Esophagus muscularis mucosa (tissue), 4 donors: ENCODE data around the gene FRG2B. TPM values are rescaled to one million over a fixed set of nuclear protein-coding genes. Genes with fewer than 3 reads are reported as not detected.
"Not testable (repeated sequence)": the region's sequence is repeated elsewhere in the genome, so short reads cannot be mapped to it uniquely, and the experiment has no call there.

ENCODE experiments used
- DNase-seq: peaks from one replicate; pipeline ENCODE4 v3.0.0-alpha.2; 2017; ENCODE audit errors: extremely low spot score
- H3K27ac ChIP-seq, 4 donors: fragments of 200-600 bp; sonication (generic); replicated peaks in 1 of 4; 1 replicate in 3 of 4; 2 replicates in 1 of 4; pipeline ENCODE4 v1.5.1; 2016 to 2019; ENCODE audit warnings: mild to moderate bottlenecking in 1 of 4
- H3K27me3 ChIP-seq, 4 donors: fragments of 200-600 bp; sonication (generic); one replicate each; pipeline versions ENCODE4 v1.5.1 to v1.6.0; 2016 to 2019
- H3K36me3 ChIP-seq, 4 donors: fragments of 200-600 bp; sonication (generic); one replicate each; pipeline ENCODE4 v1.5.1; 2016 to 2019
- H3K4me1 ChIP-seq, 4 donors: fragments of 200-600 bp; sonication (generic); one replicate each; pipeline ENCODE4 v1.5.1; 2016 to 2019
- H3K4me3 ChIP-seq, 4 donors: fragments of 200-600 bp; sonication (generic); 1 replicate in 2 of 4; 2 replicates in 2 of 4; pipeline ENCODE4 v1.5.1; 2016 to 2019; ENCODE audit warnings: mild to moderate bottlenecking in 4 of 4, moderate library complexity in 1 of 4
- H3K9me3 ChIP-seq, 4 donors: fragments of 200-600 bp; sonication (generic); 1 replicate in 3 of 4; 2 replicates in 1 of 4; pipeline ENCODE4 v1.5.1; 2016 to 2019
- CTCF ChIP-seq, 3 experiments: fragments of 200-600 bp in 2 of 3; fragments of 450-650 bp in 1 of 3; sonication (generic) in 2 of 3; IDR thresholded peaks; one replicate each; pipeline ENCODE4 v1.5.1; 2017 to 2019; ENCODE audit warnings: antibody characterized with exemption in 3 of 3, mild to moderate bottlenecking in 2 of 3, moderate library complexity in 1 of 3
- EP300 ChIP-seq: sonication (generic); formaldehyde crosslinking; IDR thresholded peaks from one replicate; pipeline ENCODE4 v1.6.1; 2017; ENCODE audit warnings: antibody characterized with exemption
- POLR2A ChIP-seq: fragments of 450-650 bp; IDR thresholded peaks from one replicate; pipeline ENCODE4 v1.6.1; 2017; ENCODE audit warnings: antibody characterized with exemption, moderate library complexity, mild to moderate bottlenecking, low read depth
- POLR2AphosphoS5 ChIP-seq, 2 donors: sonication (generic); formaldehyde crosslinking; IDR thresholded peaks; one replicate each; pipeline ENCODE4 v1.6.1; 2017; ENCODE audit warnings: antibody characterized with exemption in 2 of 2
- WGBS: methylation state at CpG from one replicate; pipeline ENCODE4 v1.1.5; 2018; 5-methylcytosine and 5-hydroxymethylcytosine counted together
- intact Hi-C: fragments of 100-400 bp; cut with DNase I; formaldehyde crosslinking; loops from one replicate; pipeline ENCODE4 v1.15.1; 2023
- total RNA-seq, 4 donors: library from RNA; depleted of rRNA; stranded (reverse); fragments of >200 nt; gene quantifications; one replicate each; pipeline versions ENCODE4 v1.1.0 to v1.2.1, GENCODE V29; 2016

Gene FRG2B
- total RNA-seq, 4 donors from 2014 or later, result not detected

- H3K4me3 ChIP-seq, H3K4me1 ChIP-seq, H3K27ac ChIP-seq, H3K36me3 ChIP-seq, H3K9me3 ChIP-seq, DNase-seq, intact Hi-C loops: not testable (repeated sequence)
- WGBS, result 39% methylated on average over 15 of the region's 31 CpGs
- H3K27me3 ChIP-seq, result peaks cover 0 to 47% (median 4%) of the 10 kb centered on the region in 4 donors
Measured at GRCh38 chr10:133622544-133622943, 4.1 kb downstream of the FRG2B start.

DNA sequence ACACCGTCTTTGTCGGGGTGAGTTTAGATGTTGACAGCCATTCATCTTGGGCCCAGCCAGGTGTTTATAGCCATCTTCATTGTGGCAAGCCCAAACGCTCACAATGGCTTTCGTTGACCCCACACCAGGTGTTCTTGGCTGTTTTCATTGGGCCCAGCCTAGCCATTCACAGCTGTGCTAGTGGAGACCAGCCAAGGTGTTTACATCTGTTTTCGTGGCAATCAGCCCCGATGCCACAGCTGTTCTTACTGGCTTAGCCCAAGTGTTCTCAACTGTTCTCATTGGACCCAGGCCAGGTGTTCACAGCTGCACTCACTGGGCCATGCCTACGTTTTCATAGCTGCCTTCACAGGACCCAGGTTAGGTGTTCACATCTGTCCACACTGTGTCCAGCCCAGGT is 7.7 kb downstream of the FRG2B start:
- no peak for DNase-seq
- WGBS, result 80% methylated on average over 7 of the region's 7 CpGs
- TF ChIP-seq POLR2AphosphoS5 (IDR thresholded peaks at IDR 0.05) (no peak), EP300 (no peak), POLR2A (no peak), CTCF (IDR thresholded peaks at IDR 0.05) (no peak)
- no peak overlapping the region for H3K4me3 ChIP-seq
- H3K36me3 ChIP-seq, result no peaks in the 10 kb centered on the region
- peaks cover 0 to 44% (median 4%) of the 10 kb centered on the region in 4 donors for H3K27me3 ChIP-seq
- intact Hi-C loops, result no loop called here
- H3K9me3 ChIP-seq, result no peaks in the 10 kb centered on the region
- H3K27ac ChIP-seq, result no peak overlapping the region
- H3K4me1 ChIP-seq, result no peaks in the 10 kb centered on the region

GRCh38 chr10:133617196-133617595 is 9.4 kb downstream of the FRG2B start:
- H3K4me3 ChIP-seq, result no peak overlapping the region
- no peaks in the 10 kb centered on the region for H3K36me3 ChIP-seq
- H3K9me3 ChIP-seq, result peaks cover 0 to 5% (median 0%) of the 10 kb centered on the region in 4 donors
- 66% methylated on average over 7 of the region's 7 CpGs for WGBS
- intact Hi-C loops, result no loop called here
- peaks cover 0 to 38% (median 4%) of the 10 kb centered on the region in 4 donors for H3K27me3 ChIP-seq
- no peak overlapping the region for H3K27ac ChIP-seq
- no peak for DNase-seq
- H3K4me1 ChIP-seq, result no peaks in the 10 kb centered on the region
- TF ChIP-seq CTCF (IDR thresholded peaks at IDR 0.05) (no peak), POLR2AphosphoS5 (IDR thresholded peaks at IDR 0.05) (no peak), EP300 (no peak), POLR2A (no peak)

GRCh38 chr10:133616371-133617130 is 10.0 kb downstream of the FRG2B start:
- H3K27me3 ChIP-seq, result peaks cover 0 to 31% (median 2%) of the 10 kb centered on the region in 4 donors
- no peaks in the 10 kb centered on the region for H3K36me3 ChIP-seq
- no peak overlapping the region for H3K4me3 ChIP-seq
- peak; percentile 90 for DNase-seq
- H3K27ac ChIP-seq, result no peak overlapping the region
- TF ChIP-seq POLR2AphosphoS5 (IDR thresholded peaks at IDR 0.05) (peak in 1 of 2 donors; percentile 58), EP300 (no peak)
- peaks cover 0 to 8% (median 0%) of the 10 kb centered on the region in 4 donors for H3K9me3 ChIP-seq
- H3K4me1 ChIP-seq, result no peaks in the 10 kb centered on the region
- WGBS, result 78% methylated on average over 4 of the region's 8 CpGs
- intact Hi-C loops, result no loop called here

DNA sequence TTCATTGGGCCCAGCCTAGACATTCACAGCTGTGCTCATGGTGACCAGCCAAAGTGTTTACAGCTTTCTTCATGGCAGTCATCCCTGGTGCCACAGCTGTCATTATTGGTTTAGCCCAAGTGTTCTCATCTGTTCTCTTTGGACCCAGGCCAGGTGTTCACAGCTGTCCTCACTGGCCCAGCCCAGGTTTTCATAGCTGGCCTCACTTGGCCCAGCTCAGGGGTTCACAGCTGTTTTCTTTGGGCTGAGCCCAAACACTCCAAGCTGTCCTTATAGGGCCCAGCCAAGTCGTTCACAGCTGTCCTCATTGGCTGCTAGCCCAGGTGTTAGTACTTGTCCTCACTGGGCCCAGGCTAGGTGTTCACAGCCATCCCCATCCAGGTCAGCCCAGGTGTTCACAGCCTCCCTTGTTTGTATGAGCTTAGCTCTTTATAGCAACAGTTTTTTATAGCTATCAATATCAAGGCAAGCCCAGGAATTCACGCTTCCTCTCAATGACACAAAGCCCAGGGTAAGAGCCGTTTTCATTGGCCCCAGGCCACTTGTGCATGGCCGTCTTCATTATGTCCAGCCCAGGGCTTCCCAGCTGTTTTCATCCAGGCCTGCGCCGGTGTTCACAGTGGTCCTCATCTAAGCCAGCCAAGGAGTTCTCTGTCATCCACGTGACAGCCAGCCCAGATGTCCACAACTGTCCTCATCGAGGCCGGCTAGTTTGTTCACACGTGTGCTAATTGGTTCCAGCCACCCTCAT is 11.6 kb downstream of the FRG2B start:
- intact Hi-C loops, result no loop called here
- peak; percentile 90 for DNase-seq
- peaks cover 0 to 8% (median 0%) of the 10 kb centered on the region in 4 donors for H3K9me3 ChIP-seq
- H3K4me3 ChIP-seq, result no peak overlapping the region
- peak in 1 of 2 donors; percentile 50 for TF ChIP-seq POLR2AphosphoS5 (IDR thresholded peaks at IDR 0.05)
- TF ChIP-seq EP300, result no peak
- no peaks in the 10 kb centered on the region for H3K36me3 ChIP-seq
- H3K27me3 ChIP-seq, result peaks cover 0 to 27% (median 0%) of the 10 kb centered on the region in 4 donors
- H3K27ac ChIP-seq, result no peak overlapping the region
- 85% methylated on average over 10 of the region's 10 CpGs for WGBS
- no peaks in the 10 kb centered on the region for H3K4me1 ChIP-seq

- intact Hi-C loops, result no loop called here
- no peak overlapping the region for H3K27ac ChIP-seq
- WGBS, result 69% methylated on average over 6 of the region's 6 CpGs
- peaks cover 0 to 8% (median 0%) of the 10 kb centered on the region in 4 donors for H3K9me3 ChIP-seq
- H3K4me1 ChIP-seq, result no peaks in the 10 kb centered on the region
- H3K4me3 ChIP-seq, result no peak overlapping the region
- peaks cover 0 to 27% (median 0%) of the 10 kb centered on the region in 4 donors for H3K27me3 ChIP-seq
- no peak for DNase-seq
- H3K36me3 ChIP-seq, result no peaks in the 10 kb centered on the region
- no peak for TF ChIP-seq CTCF (IDR thresholded peaks at IDR 0.05)
- no peak for TF ChIP-seq POLR2AphosphoS5 (IDR thresholded peaks at IDR 0.05)
- TF ChIP-seq EP300, result no peak
- no peak for TF ChIP-seq POLR2A
Measured at GRCh38 chr10:133613699-133614098, 12.9 kb downstream of the FRG2B start.
